Measurements from ENCODE around the gene DGKI.

The DGKI gene

DNA sequence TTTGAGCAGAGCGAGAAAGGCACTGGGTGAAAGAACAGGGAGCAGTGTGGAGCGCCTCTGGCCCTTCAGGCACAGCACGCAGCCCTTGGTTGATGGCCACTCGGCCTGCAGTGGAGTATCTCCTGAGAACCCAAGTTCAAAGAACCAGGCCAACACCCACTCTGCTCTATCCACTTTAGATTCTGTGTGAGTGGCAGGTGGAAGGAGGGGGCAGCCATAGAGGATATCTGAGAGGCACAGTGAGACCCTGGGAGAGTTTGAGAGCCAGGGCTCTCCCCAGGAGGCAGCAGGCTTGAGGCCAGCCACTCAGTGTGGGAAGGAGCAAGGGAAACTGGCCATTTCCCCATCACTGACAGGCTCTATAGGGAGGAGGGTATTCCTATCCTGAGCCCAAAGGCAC, 450.7 kb downstream of the DGKI start:
- no peak for DNase-seq

DNA sequence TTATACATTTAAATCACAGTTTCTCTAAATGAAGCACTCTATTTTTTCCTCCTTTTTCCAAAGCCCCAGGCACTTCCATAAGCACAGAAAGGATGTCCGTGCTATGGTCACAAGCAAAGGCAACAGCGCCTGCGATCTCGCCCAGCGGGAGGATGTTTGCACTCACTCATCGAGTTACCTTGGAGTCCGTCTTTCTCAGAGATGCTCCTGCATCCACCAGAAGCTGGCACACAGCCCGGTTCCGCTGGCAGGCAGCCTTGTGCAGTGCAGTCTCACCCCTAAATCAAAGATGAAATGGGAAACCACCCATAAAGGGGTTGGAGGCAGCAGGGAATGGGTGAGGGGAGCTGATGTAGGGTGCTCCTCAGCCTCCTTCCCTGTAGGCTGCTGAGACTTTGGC, 451.4 kb downstream of the DGKI start:
- DNase-seq: no peak

DNA sequence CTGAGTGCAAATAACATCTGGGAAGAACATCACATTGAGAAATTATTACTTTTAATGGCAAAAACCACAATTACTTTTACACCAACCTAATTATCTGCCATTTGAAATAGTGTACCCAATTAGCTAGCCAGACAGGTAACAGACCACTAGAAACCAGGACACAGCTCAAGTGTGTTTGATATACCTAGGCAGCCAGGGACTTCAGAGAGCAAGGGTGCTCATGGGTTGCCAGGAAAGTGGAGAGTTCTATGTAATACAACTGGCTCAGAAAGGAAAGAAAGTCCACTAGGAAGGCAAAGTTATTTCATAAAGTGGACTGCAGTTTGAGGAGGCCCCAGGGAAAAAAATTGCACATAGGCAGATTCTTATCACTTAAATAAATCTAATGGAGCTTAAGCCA, 453.2 kb downstream of the DGKI start:
- DNase-seq: no peak

DNA sequence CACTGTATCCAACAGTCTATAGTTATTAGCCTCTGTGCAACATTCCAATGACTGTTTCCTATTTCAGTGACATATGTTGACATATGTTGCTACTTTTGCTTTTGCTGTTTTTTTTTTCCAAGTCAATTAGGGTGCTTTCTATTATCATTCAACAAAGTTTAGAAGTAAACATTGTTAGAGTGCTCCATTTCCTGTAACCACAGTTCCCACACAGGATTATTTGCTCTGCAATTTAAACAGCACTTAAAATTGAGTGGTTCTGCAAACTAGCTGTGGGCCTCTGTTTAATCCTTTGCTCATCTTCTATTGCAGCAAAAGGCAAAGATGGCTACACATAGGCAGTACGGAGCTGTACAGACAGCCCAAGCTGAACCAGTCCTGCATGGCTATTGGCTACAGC, 456.7 kb downstream of the DGKI start:
- DNase-seq: no peak

DNA sequence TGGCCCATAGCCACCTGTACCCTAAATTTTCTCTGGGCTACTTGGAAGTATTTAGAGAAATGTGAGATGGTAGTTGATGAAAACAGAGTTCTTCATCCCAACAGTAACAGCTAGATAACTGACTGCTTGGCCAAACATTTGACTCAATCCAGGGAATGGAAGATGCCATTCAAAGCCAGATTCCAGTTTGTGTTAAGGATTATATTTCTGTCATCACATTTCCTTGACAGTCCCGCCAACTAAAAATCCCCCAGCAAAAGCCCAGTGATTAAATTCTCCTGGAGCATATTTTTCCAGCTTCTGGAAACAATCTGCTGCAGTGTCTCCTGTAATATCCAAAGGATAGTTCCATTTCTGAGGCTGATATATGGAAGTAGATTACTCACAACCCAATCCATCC, 457.9 kb downstream of the DGKI start:
- no peak for DNase-seq

DNA sequence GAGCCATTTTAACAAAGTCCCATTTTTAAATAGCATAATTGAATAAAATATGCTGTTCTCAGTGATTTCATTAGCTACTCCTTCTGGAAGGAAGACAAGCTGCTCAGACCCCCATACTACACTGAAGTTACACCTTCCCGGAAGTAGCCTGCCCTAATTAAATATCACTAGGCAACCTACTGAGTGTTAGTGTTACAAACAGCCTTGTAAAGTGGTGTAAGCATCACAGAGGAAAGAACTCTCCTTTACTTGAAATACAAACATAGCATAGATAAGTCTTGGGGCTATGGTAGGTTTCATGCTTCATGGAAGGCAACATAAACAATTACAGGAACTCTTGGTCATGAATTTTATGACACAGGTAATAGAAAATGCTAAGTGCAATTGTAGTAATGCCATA, 459.8 kb downstream of the DGKI start:
- DNase-seq: no peak

DNA sequence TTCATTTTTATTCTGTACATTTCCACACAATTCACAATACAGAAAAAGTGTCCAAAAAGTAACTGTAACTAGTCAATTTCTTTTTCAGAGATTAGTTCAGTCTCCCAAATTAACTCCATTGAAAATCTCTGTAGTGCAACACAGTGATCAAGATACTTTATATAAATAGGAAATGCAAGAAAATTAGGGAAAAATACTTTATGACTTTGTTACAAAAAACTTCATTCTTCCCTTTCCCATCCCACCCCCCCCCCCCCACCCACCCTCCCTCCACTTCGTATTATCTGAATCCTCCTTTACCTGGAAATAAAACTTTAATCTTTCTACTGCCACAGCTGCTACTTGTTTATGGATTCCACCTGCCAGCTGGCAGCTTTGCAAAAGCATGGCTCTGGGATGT, 465.7 kb downstream of the DGKI start:
- no peak for DNase-seq

DNA sequence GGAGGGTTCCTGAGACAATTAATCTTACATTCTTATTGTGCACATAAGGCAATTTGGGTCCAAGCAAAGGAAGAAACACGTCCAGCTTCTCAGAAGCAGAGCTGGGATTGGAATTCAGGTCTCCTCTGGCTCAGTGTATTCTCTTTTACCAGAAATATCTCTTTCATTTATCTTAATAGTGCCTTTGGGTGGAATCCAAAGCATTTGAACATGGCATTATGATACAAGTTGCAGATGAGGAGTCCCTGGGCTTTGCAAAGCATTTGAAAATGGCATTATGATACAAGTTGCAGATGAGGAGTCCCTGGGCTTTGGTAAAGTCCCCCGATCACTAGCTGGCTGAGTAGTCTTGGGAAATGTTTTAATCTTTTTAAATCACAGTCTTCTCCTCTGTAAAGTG, 473.3 kb downstream of the DGKI start:
- DNase-seq: no peak

DNA sequence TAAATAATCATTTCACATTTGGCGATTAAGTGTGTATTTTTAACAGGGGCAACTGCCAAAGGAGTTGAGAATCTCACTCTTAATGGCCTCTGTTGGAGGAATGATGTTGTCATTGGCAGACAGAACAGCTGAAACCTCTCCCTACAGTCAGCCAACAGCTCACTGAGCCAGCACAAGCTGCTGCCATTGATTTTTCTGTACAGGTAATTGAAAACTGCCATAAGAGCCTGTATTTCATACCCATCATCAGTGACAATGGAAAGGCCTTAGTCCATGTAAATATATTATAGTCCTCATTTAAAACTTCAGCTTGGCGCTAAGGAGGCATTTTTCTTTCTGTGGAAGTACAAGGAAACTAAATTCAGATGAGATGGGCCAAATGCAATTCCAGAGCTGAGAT, 475.2 kb downstream of the DGKI start:
- DNase-seq: no peak

DNA sequence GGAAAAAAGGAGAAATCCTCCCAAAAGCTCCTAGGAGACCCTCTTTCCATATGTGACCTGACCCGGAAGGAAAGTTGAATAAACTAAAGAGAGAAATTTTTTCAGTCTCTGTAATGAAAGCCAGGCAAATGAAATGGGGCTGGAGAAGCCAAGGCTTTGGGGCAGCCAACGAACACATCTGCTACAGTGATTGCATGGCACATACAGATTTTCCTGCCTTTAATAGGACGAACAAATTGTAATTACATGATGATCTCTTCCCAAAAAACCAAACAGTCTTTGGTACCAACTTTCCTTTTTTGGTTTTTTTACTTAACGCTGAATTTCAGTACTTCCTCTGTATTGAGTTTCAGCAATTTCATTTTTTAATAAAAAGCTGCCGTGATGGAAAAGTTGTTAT, 479.8 kb downstream of the DGKI start:
- DNase-seq: no peak

DNA sequence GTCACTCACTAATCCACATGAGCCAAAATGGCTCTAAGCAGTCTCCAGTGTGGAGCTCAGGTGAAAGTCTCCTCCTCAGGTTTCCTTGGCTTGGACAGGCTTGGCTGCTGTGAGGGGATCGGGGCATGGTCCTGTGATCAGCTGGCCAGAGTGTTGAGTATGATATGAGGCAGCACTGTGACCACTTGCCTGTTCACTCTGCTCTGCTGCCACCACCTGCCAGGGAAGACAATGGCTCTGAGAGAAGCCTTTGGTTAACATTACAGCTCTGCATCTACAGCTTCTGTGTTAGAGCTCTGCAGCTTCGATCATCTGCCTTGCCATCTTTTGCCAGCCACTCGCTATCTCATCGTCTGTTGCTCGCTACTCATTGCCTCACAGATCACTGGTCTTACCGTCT, 483.1 kb downstream of the DGKI start:
- DNase-seq: no peak

DNA sequence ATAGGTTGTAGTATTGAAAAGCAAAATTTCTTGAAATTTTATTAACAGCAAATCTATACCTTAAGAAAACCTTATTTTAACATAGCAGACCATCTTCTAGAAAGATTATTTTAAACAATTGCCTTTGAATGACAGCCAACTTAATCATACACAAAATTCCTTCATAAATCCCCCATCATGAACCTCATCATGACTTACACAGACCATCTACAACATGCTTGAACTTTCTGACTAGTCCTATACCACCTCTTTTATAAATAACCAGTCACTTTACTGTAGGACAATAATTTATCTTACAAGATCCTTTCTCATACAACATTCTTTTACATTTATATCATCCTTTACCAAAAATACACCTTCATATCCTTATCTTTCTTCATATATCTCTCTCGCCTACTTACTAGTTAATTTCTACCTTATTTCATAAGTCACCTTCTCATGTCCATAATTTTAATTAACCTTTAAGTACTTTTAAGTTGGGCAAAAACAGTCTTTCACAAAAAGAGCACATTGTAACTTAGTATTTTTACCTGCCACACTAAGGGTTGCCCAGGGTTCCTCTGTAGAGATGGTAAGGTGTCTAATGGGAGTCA, 486.6 kb downstream of the DGKI start:
- no peak for DNase-seq

DNA sequence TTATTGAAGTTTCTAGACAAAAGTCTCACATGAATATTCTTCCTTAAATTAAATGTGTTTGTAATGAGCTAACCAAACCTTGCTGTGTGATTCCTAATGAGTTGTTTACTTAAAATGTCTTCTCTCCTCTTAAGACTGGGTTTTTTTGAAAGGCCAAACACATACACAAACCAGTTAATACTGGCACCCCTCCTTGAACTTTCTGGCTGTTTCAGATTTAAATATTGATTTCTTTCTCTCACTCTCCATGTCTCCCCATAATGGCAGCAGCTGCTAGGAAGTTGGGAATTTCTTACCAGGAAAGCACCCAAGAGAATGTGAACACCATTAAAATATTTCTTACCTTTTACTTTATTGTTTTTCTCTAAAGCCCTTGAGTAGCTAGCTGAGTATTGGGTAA, 491.8 kb downstream of the DGKI start:
- DNase-seq: no peak

DNA sequence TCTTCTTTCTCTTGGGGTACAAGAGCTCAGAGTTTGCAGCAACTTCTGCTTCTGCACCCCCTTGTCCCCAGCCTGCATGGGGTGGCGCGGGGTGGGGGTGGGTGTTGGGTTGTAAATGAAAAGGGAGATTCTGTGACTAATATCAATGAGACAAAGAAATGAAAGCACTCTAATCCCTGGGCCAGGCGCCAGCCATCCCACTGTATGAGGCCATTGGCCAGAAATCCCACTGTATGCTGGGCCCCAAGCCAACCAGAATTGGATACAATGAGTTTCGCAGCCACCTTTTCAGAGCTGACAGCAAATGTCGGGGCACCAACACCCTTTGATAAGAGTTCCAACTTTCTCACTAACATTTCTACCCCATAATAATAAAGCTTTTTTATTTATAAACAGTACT, 492.4 kb downstream of the DGKI start:
- DNase-seq: no peak

DNA sequence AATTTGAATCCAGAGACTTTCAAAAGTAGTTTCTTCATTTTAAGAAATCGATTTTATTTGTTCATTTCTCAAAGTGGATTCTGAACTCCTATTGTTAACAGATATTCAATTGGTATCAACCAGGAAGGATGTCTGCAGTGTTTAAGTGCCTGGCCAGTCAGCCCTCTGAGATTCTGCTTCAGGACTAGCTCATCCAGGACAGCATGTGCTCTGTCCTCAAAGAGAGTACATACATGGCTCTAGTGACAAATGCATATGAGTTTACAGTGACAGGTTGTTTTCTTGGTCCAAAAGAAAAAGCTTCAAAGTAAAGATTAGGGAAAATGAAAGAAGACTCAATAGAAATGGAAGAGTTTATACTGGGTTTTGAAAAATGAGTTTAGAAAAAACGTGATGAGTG, 494.8 kb downstream of the DGKI start:
- DNase-seq: no peak

DNA sequence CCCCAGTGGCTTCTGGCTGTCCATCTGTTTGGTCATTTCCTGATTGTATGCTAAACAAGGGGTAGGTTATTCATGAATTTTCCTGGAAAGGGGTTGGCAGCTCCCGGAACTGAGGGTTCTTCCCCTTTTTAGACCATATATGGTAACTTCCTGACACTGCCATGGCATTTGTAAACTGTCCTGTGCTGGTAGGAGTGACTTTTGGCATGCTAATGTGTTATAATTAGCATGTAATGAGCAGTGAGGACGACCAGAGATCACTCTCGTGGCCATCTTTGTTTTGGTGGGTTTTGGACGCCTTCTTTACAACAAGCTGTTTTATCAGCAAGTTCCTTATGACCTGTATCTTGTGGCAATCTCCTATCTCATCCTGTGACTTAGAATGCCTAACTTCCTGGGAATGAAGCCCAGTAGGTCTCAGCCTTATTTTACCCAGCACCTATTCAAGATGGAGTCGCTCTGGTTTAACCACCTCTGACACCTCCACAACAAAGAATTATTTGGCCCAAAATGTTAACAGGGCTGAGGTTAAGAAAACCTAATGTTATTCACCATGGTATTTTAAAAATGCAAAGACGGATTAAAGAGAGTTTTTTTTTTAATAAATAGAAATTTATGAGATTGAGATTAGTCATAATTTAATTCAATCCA, 500.9 kb downstream of the DGKI start:
- no peak for DNase-seq

DNA sequence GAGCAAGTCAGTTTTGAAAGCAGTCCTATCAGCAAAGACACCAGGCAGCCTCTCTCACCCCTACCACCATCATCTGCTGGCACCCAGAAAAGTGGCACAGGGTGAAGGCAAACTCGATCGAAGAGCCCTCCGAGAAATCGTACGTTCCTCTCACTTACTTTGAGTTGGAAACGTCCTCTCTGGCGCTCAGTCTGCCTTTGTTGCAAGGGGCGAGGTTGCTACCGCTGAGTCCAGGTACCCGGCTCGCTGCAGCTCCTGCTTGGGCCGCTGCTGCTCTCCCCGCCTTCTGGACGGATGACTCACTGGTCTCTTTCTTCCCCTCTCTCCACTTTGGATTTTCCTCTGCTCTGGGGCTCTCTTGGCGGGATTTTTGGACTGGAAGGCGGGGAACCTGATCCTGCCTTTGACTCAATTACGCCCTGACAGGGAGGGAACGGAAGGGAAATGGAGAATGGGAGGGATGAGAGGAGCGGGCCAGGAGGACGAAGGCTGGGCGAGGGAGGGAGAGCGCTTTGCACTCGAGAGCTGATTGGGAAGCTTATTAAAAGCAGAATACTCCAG, 503.4 kb downstream of the DGKI start, which contains the start of gene PTN:
Gene PTN (minus strand): TSS at position 453 of the 561 bp plus-strand sequence. CDS start 88,760 bp downstream, outside the sequence.
- DNase-seq: no peak

DNA sequence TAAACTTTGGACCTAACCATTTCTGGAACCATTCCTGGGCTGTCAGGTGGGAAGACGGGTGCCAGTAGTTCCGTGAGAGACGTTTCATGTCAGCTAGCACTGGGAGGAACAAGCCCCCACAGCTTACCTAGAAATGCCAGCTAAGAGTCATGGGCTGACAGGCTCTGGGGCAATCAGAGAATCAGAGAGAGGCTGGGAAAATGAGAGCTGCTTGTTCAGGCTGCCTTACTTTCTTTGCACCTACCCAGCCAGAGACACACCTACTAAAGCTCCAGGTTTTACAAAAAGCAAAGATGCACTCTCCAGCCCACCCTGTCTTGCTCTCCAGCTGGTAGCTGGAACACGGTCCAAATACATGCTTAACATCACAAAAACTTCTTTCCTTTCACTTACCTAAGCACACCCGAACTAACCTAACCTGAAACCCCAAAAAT, 503.9 kb downstream of the DGKI start:
- no peak for DNase-seq

DNA sequence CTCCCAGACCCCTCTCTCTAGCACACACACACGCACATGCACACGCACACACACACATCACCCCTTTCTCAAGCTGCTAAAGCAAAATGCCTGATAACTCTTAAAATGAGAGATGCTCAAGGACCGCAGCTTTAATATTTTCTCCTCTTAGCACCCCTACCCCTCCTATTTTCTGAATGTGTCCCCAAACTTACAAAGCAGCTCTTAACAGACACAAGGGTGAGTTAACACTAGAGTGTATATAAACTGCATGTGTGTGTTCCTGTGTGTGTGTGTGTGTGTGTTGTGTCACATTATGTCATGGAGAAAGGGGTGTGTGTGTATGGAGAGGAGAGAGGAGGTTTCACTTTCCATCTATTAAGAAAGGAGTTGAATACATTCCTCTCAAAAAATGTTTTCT, 504.5 kb downstream of the DGKI start:
- DNase-seq: no peak

DNA sequence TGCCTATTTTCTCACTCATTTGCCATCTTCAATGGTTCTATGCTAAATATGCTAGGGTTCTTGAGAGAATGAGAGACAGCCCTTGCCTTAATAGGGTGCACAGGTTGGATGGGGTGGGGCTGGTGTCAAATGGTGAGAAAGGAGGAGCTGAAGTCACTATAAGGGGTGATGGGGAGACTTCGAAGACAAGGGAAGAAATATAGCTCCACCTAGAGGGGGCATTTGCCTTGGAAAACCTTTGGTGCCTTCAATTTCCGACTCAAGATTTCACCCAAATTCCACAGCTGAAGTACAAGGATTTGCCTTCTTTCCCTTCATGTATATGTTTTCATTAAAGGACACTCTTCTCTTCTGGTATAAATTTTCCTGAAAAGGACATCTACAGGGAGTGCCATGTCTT, 508.9 kb downstream of the DGKI start:
- no peak for DNase-seq

DNA sequence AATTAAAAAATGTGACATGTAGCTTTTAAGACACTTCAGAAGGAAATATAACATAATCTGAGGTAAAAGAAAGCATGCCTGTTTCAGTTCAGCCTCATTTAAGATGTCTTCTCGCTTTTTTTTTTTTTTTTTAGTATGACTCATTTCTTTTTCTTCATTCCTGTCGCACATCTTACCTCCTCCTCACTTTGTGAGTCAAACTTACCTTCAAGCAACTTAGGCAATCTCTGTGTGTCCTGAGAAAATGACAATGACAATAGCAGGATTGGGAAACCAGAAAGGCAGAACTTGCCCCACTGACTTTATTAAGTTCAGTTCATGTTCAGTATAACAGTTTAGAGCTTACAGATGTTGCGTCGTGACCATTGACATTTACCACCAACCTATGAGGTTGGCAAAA, 511.0 kb downstream of the DGKI start:
- no peak for DNase-seq

DNA sequence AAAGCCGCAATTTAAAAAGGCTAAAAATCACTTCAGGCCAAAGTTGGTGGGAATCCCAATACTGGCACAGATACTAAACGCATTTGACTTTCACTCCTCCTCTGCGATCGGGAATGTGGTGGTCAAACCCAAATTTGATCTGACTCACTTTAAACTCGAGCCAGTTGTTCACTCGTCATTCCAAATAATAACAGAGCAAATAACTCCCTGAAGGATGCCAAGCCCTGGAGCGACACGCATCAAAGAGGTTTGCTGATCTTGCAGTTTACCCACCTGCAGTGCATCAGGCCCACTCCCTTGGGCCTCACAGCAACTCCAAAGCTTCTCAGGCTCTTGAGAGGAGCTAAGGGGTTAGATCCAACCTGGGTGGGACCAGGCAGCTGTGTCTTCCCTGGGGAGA, 515.4 kb downstream of the DGKI start:
- DNase-seq: no peak

Measured in NCI-H1436 treated with DMSO at 0.1 percent for 48 hours (cell line).